ENCODE results near the gene ADNP2.

DNA sequence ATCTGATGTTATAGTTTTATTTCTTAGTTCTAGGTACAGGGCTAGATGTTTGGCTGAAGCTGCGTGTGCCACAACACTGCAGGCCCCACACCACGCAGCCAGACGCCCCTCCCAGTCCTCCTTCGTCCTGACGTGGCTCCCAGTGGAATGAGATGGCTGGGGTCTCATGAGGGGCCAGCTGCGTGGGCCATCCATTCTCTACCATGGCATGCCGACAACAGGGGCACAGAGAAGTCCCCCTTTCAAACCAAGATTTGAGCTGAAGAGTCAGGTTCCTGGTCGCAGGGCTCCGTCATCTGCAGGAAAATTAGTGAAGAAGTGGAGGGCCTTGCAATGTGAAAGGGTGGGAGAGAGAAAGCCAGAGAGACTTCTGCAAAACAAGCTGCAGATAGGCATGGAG, 73.8 kb downstream of the ADNP2 start:
- TF ChIP-seq POLR2A (IDR thresholded peaks at IDR 0.05; ENCODE audit: low read depth, low read length) (no peak), POLR2AphosphoS5 (IDR thresholded peaks at IDR 0.05; ENCODE audit: low read depth, low read length) (no peak)
